Neural cell (in vitro differentiated cells): ENCODE results near the gene CELSR1.

Experiments
- POLR2AphosphoS5 ChIP-seq: IDR thresholded peaks from 2 replicates; pipeline ENCODE4 v1.6.1; 2012
- TF ChIP-seq, protein P1 (sequence below): fragments of 450-650 bp; IDR thresholded peaks from 2 replicates; pipeline ENCODE4 v1.5.1; 2014; ENCODE audit warnings: antibody characterized with exemption, mild to moderate bottlenecking, moderate library complexity; ENCODE audit not compliant: poor library complexity, severe bottlenecking

DNA sequence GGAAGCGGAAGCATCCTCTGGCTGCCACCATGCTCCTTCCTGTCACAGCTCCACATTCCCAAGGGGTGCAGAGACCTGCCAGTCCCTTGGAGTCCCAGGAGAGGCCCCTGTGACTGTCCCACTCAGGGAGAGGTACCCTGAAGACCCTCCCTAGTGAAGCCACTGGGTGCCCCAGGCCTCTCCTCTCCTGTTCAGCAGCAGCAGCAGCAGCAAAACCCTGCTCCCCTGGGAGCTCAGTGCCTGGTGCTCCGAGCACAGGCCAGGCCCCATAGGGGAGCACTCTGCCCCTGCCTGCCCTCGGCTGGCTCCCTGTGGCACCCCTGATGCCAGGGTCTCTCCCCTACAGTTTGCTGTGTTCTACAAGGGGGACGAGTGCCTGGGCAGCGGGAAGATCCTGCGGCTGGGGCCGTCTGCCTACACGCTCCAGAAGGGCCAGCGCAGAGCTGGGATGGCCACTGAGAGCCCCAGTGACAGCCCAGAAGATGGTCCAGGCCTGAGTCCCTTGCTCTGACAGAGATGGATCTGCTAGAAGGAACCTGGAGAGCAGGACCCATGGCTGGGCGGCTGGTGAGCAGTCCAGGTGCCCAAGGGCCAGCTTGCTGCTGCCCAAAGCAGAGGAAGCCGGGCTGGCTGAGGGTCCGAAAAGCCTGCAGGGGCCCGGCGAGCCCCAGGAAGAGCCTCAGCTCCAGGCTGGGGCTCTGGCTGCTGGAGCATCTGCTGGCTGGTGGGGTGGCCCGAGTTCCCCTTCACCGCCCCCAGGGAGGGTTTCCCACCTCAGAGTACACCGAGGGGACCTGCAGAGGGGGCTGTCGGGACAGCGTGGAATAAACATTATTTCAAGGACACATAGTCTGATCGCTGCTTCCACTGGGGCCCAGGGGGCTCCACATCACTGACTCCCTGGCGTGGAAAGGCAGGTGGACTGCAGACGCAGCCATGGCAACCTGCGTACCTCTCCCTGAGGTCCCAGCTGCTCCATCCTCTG, 180.6 kb downstream of the CELSR1 start:
- TF ChIP-seq, protein P1, sequence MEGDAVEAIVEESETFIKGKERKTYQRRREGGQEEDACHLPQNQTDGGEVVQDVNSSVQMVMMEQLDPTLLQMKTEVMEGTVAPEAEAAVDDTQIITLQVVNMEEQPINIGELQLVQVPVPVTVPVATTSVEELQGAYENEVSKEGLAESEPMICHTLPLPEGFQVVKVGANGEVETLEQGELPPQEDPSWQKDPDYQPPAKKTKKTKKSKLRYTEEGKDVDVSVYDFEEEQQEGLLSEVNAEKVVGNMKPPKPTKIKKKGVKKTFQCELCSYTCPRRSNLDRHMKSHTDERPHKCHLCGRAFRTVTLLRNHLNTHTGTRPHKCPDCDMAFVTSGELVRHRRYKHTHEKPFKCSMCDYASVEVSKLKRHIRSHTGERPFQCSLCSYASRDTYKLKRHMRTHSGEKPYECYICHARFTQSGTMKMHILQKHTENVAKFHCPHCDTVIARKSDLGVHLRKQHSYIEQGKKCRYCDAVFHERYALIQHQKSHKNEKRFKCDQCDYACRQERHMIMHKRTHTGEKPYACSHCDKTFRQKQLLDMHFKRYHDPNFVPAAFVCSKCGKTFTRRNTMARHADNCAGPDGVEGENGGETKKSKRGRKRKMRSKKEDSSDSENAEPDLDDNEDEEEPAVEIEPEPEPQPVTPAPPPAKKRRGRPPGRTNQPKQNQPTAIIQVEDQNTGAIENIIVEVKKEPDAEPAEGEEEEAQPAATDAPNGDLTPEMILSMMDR, result no peak
- no peak for TF ChIP-seq POLR2AphosphoS5
